HEK293 (cell line): ENCODE results near the gene DIPK1C.

ENCODE experiments used
- CTCF ChIA-PET: fragments of 350-600 bp; formaldehyde crosslinking; extraction: SDS; loops from one replicate; lab custom pipeline; 2021; ENCODE audit warnings: antibody characterized with exemption; lab: Yijun Ruan, JAX
- POLR2A ChIA-PET: fragments of 300-600 bp; formaldehyde crosslinking; extraction: SDS; loops from one replicate; lab custom pipeline; 2020; ENCODE audit warnings: antibody characterized with exemption, inconsistent platforms; lab: Yijun Ruan, JAX
- H3K27ac ChIP-seq: fragments of 200-500 bp; sonication (Bioruptor generic); 2 replicates; pipeline ENCODE4 v1.5.1; 2014; ENCODE audit warnings: low read depth, low read length, control low read depth, inconsistent platforms; ENCODE audit errors: extremely low read depth
- H3K36me3 ChIP-seq, 2 experiments: fragments of 200-500 bp in 1 of 2; sonication (Bioruptor generic) in 1 of 2; 1 replicate in 1 of 2; 2 replicates in 1 of 2; pipeline ENCODE4 v1.5.1; 2014 to 2017; ENCODE audit warnings: inconsistent platforms in 2 of 2, low read length in 2 of 2; ENCODE audit not compliant: control insufficient read depth in 2 of 2, insufficient read depth in 1 of 2
- H3K4me1 ChIP-seq: fragments of 200-500 bp; sonication (Bioruptor generic); 2 replicates; pipeline ENCODE4 v1.5.1; 2014; ENCODE audit warnings: mild to moderate bottlenecking, low read length, inconsistent platforms; ENCODE audit not compliant: control insufficient read depth, insufficient read depth
- H3K4me3 ChIP-seq: 2 replicates; pipeline ENCODE4 v1.5.1; 2011; ENCODE audit warnings: low read depth, mild to moderate bottlenecking, control low read depth, low read length, moderate library complexity
- H3K9me3 ChIP-seq: fragments of 200-500 bp; sonication (Bioruptor generic); 2 replicates; pipeline ENCODE4 v1.5.1; 2014; ENCODE audit warnings: low read depth, low read length, inconsistent platforms; ENCODE audit not compliant: control insufficient read depth, insufficient read depth
- EGR2 ChIP-seq: fragments of 450-650 bp; formaldehyde crosslinking; IDR thresholded peaks from 2 replicates; pipeline ENCODE4 v1.5.1; 2016; ENCODE audit warnings: low read depth, missing biosample characterization, missing genetic modification characterization
- REPIN1 ChIP-seq: fragments of 450-650 bp; formaldehyde crosslinking; IDR thresholded peaks from 2 replicates; pipeline ENCODE4 v1.5.1; 2017; ENCODE audit warnings: missing biosample characterization, missing genetic modification characterization, low read depth
- ZBTB21 ChIP-seq: fragments of 450-650 bp; formaldehyde crosslinking; IDR thresholded peaks from 2 replicates; pipeline ENCODE4 v1.5.1; 2017; ENCODE audit warnings: missing biosample characterization, missing genetic modification characterization
- ZBTB6 ChIP-seq: fragments of 450-650 bp; formaldehyde crosslinking; IDR thresholded peaks from 2 replicates; pipeline ENCODE4 v1.5.1; 2017; ENCODE audit warnings: missing biosample characterization, missing genetic modification characterization
- ZNF112 ChIP-seq: fragments of 450-650 bp; formaldehyde crosslinking; IDR thresholded peaks from 2 replicates; pipeline ENCODE4 v1.5.0; 2017; ENCODE audit warnings: missing biosample characterization, missing genetic modification characterization
- ZNF146 ChIP-seq: fragments of 450-650 bp; formaldehyde crosslinking; IDR thresholded peaks from 2 replicates; pipeline ENCODE4 v1.5.1; 2016; ENCODE audit warnings: missing biosample characterization, missing genetic modification characterization
- ZNF175 ChIP-seq: fragments of 450-650 bp; formaldehyde crosslinking; IDR thresholded peaks from 2 replicates; pipeline ENCODE4 v1.5.1; 2016; ENCODE audit warnings: missing biosample characterization, missing genetic modification characterization
- ZNF19 ChIP-seq: fragments of 450-650 bp; formaldehyde crosslinking; IDR thresholded peaks from 2 replicates; pipeline ENCODE4; 2016; ENCODE audit warnings: missing biosample characterization, missing genetic modification characterization, low read depth
- ZNF223 ChIP-seq: fragments of 450-650 bp; formaldehyde crosslinking; IDR thresholded peaks from 2 replicates; pipeline ENCODE4 v1.5.1; 2016; ENCODE audit warnings: missing biosample characterization, missing genetic modification characterization
- ZNF266 ChIP-seq: fragments of 450-650 bp; formaldehyde crosslinking; IDR thresholded peaks from 2 replicates; pipeline ENCODE4 v1.5.1; 2016; ENCODE audit warnings: missing biosample characterization, missing genetic modification characterization, low read depth
- ZNF274 ChIP-seq, 2 experiments: fragments of 200-500 bp in 1 of 2; fragments of 450-650 bp in 1 of 2; sonication (Bioruptor generic) in 1 of 2; formaldehyde crosslinking in 1 of 2; IDR thresholded peaks; 2 replicates each; pipeline versions ENCODE4 v1.5.1 to v1.6.1; 2014 to 2016; ENCODE audit warnings: borderline replicate concordance in 1 of 2, inconsistent platforms in 1 of 2, low read length in 1 of 2, missing biosample characterization in 1 of 2, missing genetic modification characterization in 1 of 2
- ZNF501 ChIP-seq: fragments of 450-650 bp; formaldehyde crosslinking; IDR thresholded peaks from 2 replicates; pipeline ENCODE4 v1.5.1; 2016; ENCODE audit warnings: missing biosample characterization, missing genetic modification characterization
- ZNF518A ChIP-seq: fragments of 450-650 bp; formaldehyde crosslinking; conservative IDR thresholded peaks from 2 replicates; pipeline ENCODE4 v1.5.1; 2016; ENCODE audit warnings: low read depth, missing biosample characterization, missing genetic modification characterization
- ZNF529 ChIP-seq: fragments of 450-650 bp; formaldehyde crosslinking; IDR thresholded peaks from 2 replicates; pipeline ENCODE4 v1.5.1; 2017; ENCODE audit warnings: missing genetic modification characterization, missing biosample characterization; ENCODE audit not compliant: insufficient replicate concordance
- ZNF530 ChIP-seq: fragments of 450-650 bp; formaldehyde crosslinking; IDR thresholded peaks from 2 replicates; pipeline ENCODE4 v1.5.1; 2016; ENCODE audit warnings: low read depth, missing biosample characterization, missing genetic modification characterization
- ZNF549 ChIP-seq: fragments of 450-650 bp; IDR thresholded peaks from 2 replicates; pipeline ENCODE4 v1.5.1; 2018; ENCODE audit warnings: missing biosample characterization, missing genetic modification characterization, mild to moderate bottlenecking, inconsistent platforms, moderate library complexity
- ZNF560 ChIP-seq: fragments of 450-650 bp; formaldehyde crosslinking; IDR thresholded peaks from 2 replicates; pipeline ENCODE4 v1.5.1; 2017; ENCODE audit warnings: missing biosample characterization, missing genetic modification characterization, borderline replicate concordance
- ZNF596 ChIP-seq: fragments of 450-650 bp; IDR thresholded peaks from 2 replicates; pipeline ENCODE4 v1.5.0; 2018; ENCODE audit warnings: missing biosample characterization, mild to moderate bottlenecking, missing genetic modification characterization, moderate library complexity
- ZNF600 ChIP-seq: fragments of 450-650 bp; formaldehyde crosslinking; IDR thresholded peaks from 2 replicates; pipeline ENCODE4 v1.5.1; 2016; ENCODE audit warnings: missing biosample characterization, missing genetic modification characterization
- ZNF639 ChIP-seq: fragments of 450-650 bp; formaldehyde crosslinking; IDR thresholded peaks from 2 replicates; pipeline ENCODE4 v1.5.1; 2016; ENCODE audit warnings: missing biosample characterization, missing genetic modification characterization
- ZNF664 ChIP-seq: fragments of 450-650 bp; formaldehyde crosslinking; IDR thresholded peaks from 2 replicates; pipeline ENCODE4 v1.5.1; 2016; ENCODE audit warnings: missing biosample characterization, missing genetic modification characterization
- ZNF670 ChIP-seq: fragments of 450-650 bp; formaldehyde crosslinking; IDR thresholded peaks from 2 replicates; pipeline ENCODE4 v1.5.1; 2016; ENCODE audit warnings: missing biosample characterization, missing genetic modification characterization, low read depth
- ZNF701 ChIP-seq: fragments of 450-650 bp; formaldehyde crosslinking; IDR thresholded peaks from 2 replicates; pipeline ENCODE4 v1.5.1; 2016; ENCODE audit warnings: missing biosample characterization, missing genetic modification characterization
- ZNF707 ChIP-seq: fragments of 450-650 bp; formaldehyde crosslinking; IDR thresholded peaks from 2 replicates; pipeline ENCODE4 v1.5.1; 2016; ENCODE audit warnings: missing biosample characterization, missing genetic modification characterization
- ZNF830 ChIP-seq: fragments of 450-650 bp; IDR thresholded peaks from 2 replicates; pipeline ENCODE4 v1.5.0; 2018; ENCODE audit warnings: missing biosample characterization, missing genetic modification characterization, low read depth, mild to moderate bottlenecking, moderate library complexity
- ZSCAN4 ChIP-seq: fragments of 450-650 bp; formaldehyde crosslinking; IDR thresholded peaks from 2 replicates; pipeline ENCODE4 v1.5.1; 2017; ENCODE audit warnings: missing biosample characterization, missing genetic modification characterization
- ZXDB ChIP-seq: fragments of 450-650 bp; formaldehyde crosslinking; IDR thresholded peaks from 2 replicates; pipeline ENCODE4 v1.5.1; 2016; ENCODE audit warnings: missing biosample characterization, missing genetic modification characterization

The DIPK1C gene

GRCh38 chr18:74446631-74447403 is 10.3 kb downstream of the DIPK1C start:
- Histone ChIP-seq H3K4me3 (no peak overlapping the region), H3K27ac (no peak overlapping the region), H3K36me3 (no peaks in the 10 kb centered on the region)
- POLR2A ChIA-PET: no interaction called here
- TF ChIP-seq ZNF639 (tag by site-specific recombination): no peak
- TF ChIP-seq ZNF274 (IDR thresholded peaks at IDR 0.05; ENCODE audit: low read length): no peak
- no peak for TF ChIP-seq ZNF274 (tag by site-specific recombination; IDR thresholded peaks at IDR 0.05; ENCODE audit: borderline replicate concordance)
- TF ChIP-seq ZNF518A (tag by site-specific recombination): no peak
- TF ChIP-seq ZNF549 (tag by site-specific recombination): no peak
- TF ChIP-seq ZNF501 (tag by site-specific recombination): no peak
- TF ChIP-seq ZNF146 (tag by site-specific recombination): no peak
- TF ChIP-seq ZNF664: no peak
- no peak for TF ChIP-seq ZNF701 (tag by site-specific recombination)
- TF ChIP-seq ZNF707 (tag by site-specific recombination): no peak
- TF ChIP-seq ZNF670: no peak
- TF ChIP-seq ZNF112 (tag by site-specific recombination): no peak
- no peak for TF ChIP-seq ZNF223 (tag by site-specific recombination)
- TF ChIP-seq ZBTB21 (tag by site-specific recombination): no peak
- no peak for TF ChIP-seq ZXDB (tag by site-specific recombination)
- no peak for TF ChIP-seq EGR2 (tag by site-specific recombination)
- TF ChIP-seq, all 188 proteins: peak for 0
- CTCF ChIA-PET: interaction anchor here (0.6 kb wide), 1 partner anchor 25 kb away, joined by 3 read pairs; no protein-coding TSS in a partner anchor
- Histone ChIP-seq H3K9me3 (no peaks in the 10 kb centered on the region), H3K4me1 (no peaks in the 10 kb centered on the region)

- Histone ChIP-seq H3K36me3 (no peaks in the 10 kb centered on the region), H3K27ac (no peak overlapping the region), H3K9me3 (no peaks in the 10 kb centered on the region), H3K4me1 (no peaks in the 10 kb centered on the region), H3K4me3 (no peak overlapping the region)
- ChIA-PET CTCF (interaction anchor here (0.6 kb wide), 1 partner anchor 25 kb away, joined by 3 read pairs; no protein-coding TSS in a partner anchor), POLR2A (no interaction called here)
- no peak for TF ChIP-seq ZNF529 (tag by site-specific recombination)
- no peak for TF ChIP-seq ZNF596 (tag by site-specific recombination)
- no peak for TF ChIP-seq ZNF530 (tag by site-specific recombination)
- TF ChIP-seq ZNF830 (tag by site-specific recombination): no peak
- no peak for TF ChIP-seq ZNF175 (tag by site-specific recombination)
- TF ChIP-seq ZNF600 (tag by site-specific recombination): no peak
- TF ChIP-seq REPIN1 (tag by site-specific recombination): no peak
- no peak for TF ChIP-seq ZNF701 (tag by site-specific recombination)
- no peak for TF ChIP-seq ZNF266 (tag by site-specific recombination)
- TF ChIP-seq ZSCAN4: no peak
- TF ChIP-seq ZNF19 (tag by site-specific recombination): no peak
- TF ChIP-seq ZBTB6 (tag by site-specific recombination): no peak
- TF ChIP-seq ZNF560: no peak
These were observed 10.9 kb downstream of the DIPK1C start for GRCh38 chr18:74446178-74446577.
